ENCODE data around the gene MAP3K2. TPM values are rescaled to one million over a fixed set of nuclear protein-coding genes. Genes with fewer than 3 reads are reported as not detected.

The MAP3K2 gene
- total and polyA plus RNA-seq, 2 of the 4 experiments (the other 2 are of a cell fraction) = 6.2 to 30.8 TPM

- no peak overlapping the region for H3K4me3 ChIP-seq (ENCODE audit: insufficient read depth, low read depth, low read length)
- H3K36me3 ChIP-seq (ENCODE audit: control insufficient read depth, insufficient read depth, low read length) = no peaks in the 10 kb centered on the region
- peak overlapping the region; percentile 46 for H2BK5ac ChIP-seq (ENCODE audit: low read depth, low read length, poor library complexity, severe bottlenecking)
- TF ChIP-seq, protein P1, sequence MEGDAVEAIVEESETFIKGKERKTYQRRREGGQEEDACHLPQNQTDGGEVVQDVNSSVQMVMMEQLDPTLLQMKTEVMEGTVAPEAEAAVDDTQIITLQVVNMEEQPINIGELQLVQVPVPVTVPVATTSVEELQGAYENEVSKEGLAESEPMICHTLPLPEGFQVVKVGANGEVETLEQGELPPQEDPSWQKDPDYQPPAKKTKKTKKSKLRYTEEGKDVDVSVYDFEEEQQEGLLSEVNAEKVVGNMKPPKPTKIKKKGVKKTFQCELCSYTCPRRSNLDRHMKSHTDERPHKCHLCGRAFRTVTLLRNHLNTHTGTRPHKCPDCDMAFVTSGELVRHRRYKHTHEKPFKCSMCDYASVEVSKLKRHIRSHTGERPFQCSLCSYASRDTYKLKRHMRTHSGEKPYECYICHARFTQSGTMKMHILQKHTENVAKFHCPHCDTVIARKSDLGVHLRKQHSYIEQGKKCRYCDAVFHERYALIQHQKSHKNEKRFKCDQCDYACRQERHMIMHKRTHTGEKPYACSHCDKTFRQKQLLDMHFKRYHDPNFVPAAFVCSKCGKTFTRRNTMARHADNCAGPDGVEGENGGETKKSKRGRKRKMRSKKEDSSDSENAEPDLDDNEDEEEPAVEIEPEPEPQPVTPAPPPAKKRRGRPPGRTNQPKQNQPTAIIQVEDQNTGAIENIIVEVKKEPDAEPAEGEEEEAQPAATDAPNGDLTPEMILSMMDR (conservative IDR thresholded peaks at IDR 0.05; ENCODE audit: low read depth, low read length) = no peak
- TF ChIP-seq RCOR1 (IDR thresholded peaks at IDR 0.05; ENCODE audit: insufficient replicate concordance, low read length) (no peak), FOS (IDR thresholded peaks at IDR 0.05; ENCODE audit: low read depth, low read length) (no peak), RFX5 (IDR thresholded peaks at IDR 0.05; ENCODE audit: low read depth, low read length) (no peak), SMC3 (IDR thresholded peaks at IDR 0.05; ENCODE audit: low read depth, low read length) (no peak), MAFK (IDR thresholded peaks at IDR 0.05; ENCODE audit: low read depth, low read length) (no peak), RAD21 (IDR thresholded peaks at IDR 0.05; ENCODE audit: low read length) (no peak), MXI1 (IDR thresholded peaks at IDR 0.05; ENCODE audit: borderline replicate concordance, low read depth, low read length) (no peak), CEBPB (IDR thresholded peaks at IDR 0.05; ENCODE audit: low read depth, low read length) (no peak), NFE2L2 (IDR thresholded peaks at IDR 0.05; ENCODE audit: low read depth, low read length) (no peak), ELK1 (IDR thresholded peaks at IDR 0.05; ENCODE audit: borderline replicate concordance, low read depth, low read length) (no peak), CHD1 (IDR thresholded peaks at IDR 0.05; ENCODE audit: low read depth, low read length) (no peak), BHLHE40 (IDR thresholded peaks at IDR 0.05; ENCODE audit: low read depth, low read length) (no peak), MAZ (IDR thresholded peaks at IDR 0.05; ENCODE audit: borderline replicate concordance, low read depth, low read length) (no peak)
- TF ChIP-seq, protein P2, sequence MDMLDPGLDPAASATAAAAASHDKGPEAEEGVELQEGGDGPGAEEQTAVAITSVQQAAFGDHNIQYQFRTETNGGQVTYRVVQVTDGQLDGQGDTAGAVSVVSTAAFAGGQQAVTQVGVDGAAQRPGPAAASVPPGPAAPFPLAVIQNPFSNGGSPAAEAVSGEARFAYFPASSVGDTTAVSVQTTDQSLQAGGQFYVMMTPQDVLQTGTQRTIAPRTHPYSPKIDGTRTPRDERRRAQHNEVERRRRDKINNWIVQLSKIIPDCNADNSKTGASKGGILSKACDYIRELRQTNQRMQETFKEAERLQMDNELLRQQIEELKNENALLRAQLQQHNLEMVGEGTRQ (IDR thresholded peaks at IDR 0.05; ENCODE audit: low read depth, low read length) = no peak
- peak overlapping the region; percentile 2; the same call in 1 of the 2 replicates for H3K27ac ChIP-seq (ENCODE audit: insufficient read depth, low read length)
- H4K91ac ChIP-seq (ENCODE audit: insufficient read depth, low read depth, low read length) = peak overlapping the region; percentile 86
- H3K23ac ChIP-seq (ENCODE audit: low read depth, low read length) = no peak overlapping the region
- H3K4me1 ChIP-seq (ENCODE audit: control insufficient read depth, insufficient read depth, low read length) = peaks cover 17% of the 10 kb centered on the region
- in situ Hi-C loops (cut with MboI; ENCODE audit: low sequenced_read_pairs) (no loop called here), dilution Hi-C loops (cut with HindIII; ENCODE audit: low sequenced_read_pairs, unreplicated experiment) (no loop called here), intact Hi-C loops (cut with micrococcal nuclease) (no loop called here)
- peak overlapping the region; percentile 92 for H2AK5ac ChIP-seq (ENCODE audit: low read depth, low read length)
- H3K27me3 ChIP-seq (ENCODE audit: control insufficient read depth, insufficient read depth, low read length) = no peaks in the 10 kb centered on the region
- H2BK15ac ChIP-seq (ENCODE audit: low read depth, low read length) = peak overlapping the region; percentile 73; the same call in 1 of the 3 replicates
- H4K5ac ChIP-seq (ENCODE audit: low read depth, low read length) = no peak overlapping the region
- no peak for DNase-seq
- no peaks in the 10 kb centered on the region for H4K20me1 ChIP-seq (ENCODE audit: insufficient read depth, low read length)
- ChIA-PET CTCF (interaction anchor here (1.0 kb wide), 1 partner anchor 9 kb away, joined by 4 read pairs; no protein-coding TSS in a partner anchor), POLR2A (ENCODE audit: unreplicated experiment) (interaction anchor here (0.6 kb wide), 1 partner anchor 10 kb away, joined by 4 read pairs; no protein-coding TSS in a partner anchor)
- no peaks in the 10 kb centered on the region for H3K9me3 ChIP-seq (ENCODE audit: control insufficient read depth, insufficient read depth, low read length)
- peaks cover 26% of the 10 kb centered on the region for H3K9me1 ChIP-seq (ENCODE audit: insufficient read depth, low read length)
- no peaks in the 10 kb centered on the region for H3K79me1 ChIP-seq (ENCODE audit: low read depth in 1 of 2, low read length in 2 of 2)
- H2AFZ ChIP-seq (replicated peaks; ENCODE audit: low read length, poor library complexity) = peak overlapping the region; percentile 87
- no peak overlapping the region for H3K9ac ChIP-seq (ENCODE audit: low read depth, low read length)
- BruUV-seq (replicated peaks) = no TSS peak
- H2BK120ac ChIP-seq (ENCODE audit: low read depth, low read length) = peak overlapping the region; percentile 77
- H3K18ac ChIP-seq (ENCODE audit: low read depth, low read length) = no peak overlapping the region
- H2BK20ac ChIP-seq (ENCODE audit: low read depth, low read length) = peak overlapping the region; percentile 79
- H2AK9ac ChIP-seq (replicated peaks; ENCODE audit: low read depth, low read length, poor library complexity) = peak overlapping the region; percentile 62
- peak overlapping the region; percentile 85 for H3K4ac ChIP-seq (ENCODE audit: low read depth, low read length)
- no peak overlapping the region for H3K4me2 ChIP-seq (ENCODE audit: low read depth, low read length)
- no peak for ATAC-seq (ENCODE audit: low read depth)
- H3K56ac ChIP-seq (ENCODE audit: extremely low read depth, insufficient read depth, low read length) = no peak overlapping the region
- H3K14ac ChIP-seq (replicated peaks; ENCODE audit: low read depth, low read length) = no peak overlapping the region
- peak overlapping the region; percentile 10 to 70; a peak in 2 of 4 replicates for H4K8ac ChIP-seq (ENCODE audit: low read depth in 2 of 2, low read length in 2 of 2)
- no CpG with 5 or more reads among the region's 9 CpGs for WGBS, 2 experiments (ENCODE audit: extremely low coverage in 2 of 2, insufficient read length in 1 of 2)
Measured at GRCh38 chr2:127397568-127398238, 9.9 kb upstream of the MAP3K2 start.
